ENCODE data around the gene SSR1. TPM values are rescaled to one million over a fixed set of nuclear protein-coding genes. Genes with fewer than 3 reads are reported as not detected.
A peak's percentile ranks its signal among the peaks of the same experiment; 100 is the strongest.

The SSR1 gene
- total and polyA plus RNA-seq, 9 of the 15 experiments (the other 6 are each of a cell fraction or from before 2014, with no cell fraction given) = 87.7 to 220 (median 144) TPM

DNA sequence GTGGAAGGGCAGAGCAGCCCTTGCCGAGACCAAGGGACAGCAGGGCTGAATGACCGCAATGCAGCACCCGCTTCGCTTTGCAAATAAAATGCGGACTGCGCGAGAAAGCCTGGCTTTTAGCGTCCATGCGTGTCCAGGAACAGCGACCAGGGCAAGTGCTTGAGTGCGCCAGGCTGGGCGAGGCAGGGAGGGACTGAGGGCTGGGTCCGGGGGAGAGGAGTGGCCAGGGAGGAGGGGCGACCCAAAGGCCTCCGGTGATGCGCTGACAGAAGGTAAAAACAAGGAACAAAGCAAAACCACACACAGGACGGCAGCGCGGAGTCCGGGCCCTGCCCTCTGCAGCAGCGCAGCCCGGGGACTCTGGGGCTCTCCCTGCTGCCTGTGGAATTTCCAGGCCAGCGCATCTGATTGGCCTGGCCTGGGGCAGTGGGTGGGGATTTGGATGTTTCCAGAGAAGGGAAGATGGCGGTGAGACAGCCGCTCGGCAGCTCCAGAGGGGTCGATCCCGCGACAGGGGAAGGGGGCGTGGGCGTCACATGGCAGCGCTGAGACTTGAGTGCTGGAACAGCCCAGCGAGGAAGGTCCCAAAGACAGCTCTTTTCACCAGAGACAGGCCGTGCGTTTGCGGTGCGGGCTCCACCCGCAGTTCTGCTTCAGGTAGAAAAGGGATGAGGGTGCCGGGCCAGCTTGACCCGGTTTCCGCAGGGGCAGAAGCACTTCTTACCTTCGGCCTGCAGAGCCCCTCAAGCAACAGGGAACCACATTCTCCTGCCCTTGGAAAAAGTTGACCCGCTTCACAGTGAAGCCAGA lies 51.8 kb downstream of the SSR1 start (continued):
- TF ChIP-seq FOXA3 (CRISPR knock-in tag; conservative IDR thresholded peaks at IDR 0.05 in 1 of 2, IDR thresholded peaks at IDR 0.05 in 1 of 2) (no peak), ZNF79 (CRISPR knock-in tag; IDR thresholded peaks at IDR 0.05; ENCODE audit: low read depth) (no peak), FOSL1 (tag; conservative IDR thresholded peaks at IDR 0.05) (no peak), BCL6 (CRISPR knock-in tag; IDR thresholded peaks at IDR 0.05) (no peak), ESRRA (IDR thresholded peaks at IDR 0.05; ENCODE audit: borderline replicate concordance, low read depth) (peak; percentile 33; the same call in 1 of the 2 replicates), SMAD1 (IDR thresholded peaks at IDR 0.05; ENCODE audit: low read depth, low read length, partially characterized antibody) (no peak), FOXK2 (conservative IDR thresholded peaks at IDR 0.05 in 1 of 2, IDR thresholded peaks at IDR 0.05 in 1 of 2; ENCODE audit: low read depth in 2 of 2) (no peak), HDGF (IDR thresholded peaks at IDR 0.05) (no peak)
- TF ChIP-seq, protein P1, sequence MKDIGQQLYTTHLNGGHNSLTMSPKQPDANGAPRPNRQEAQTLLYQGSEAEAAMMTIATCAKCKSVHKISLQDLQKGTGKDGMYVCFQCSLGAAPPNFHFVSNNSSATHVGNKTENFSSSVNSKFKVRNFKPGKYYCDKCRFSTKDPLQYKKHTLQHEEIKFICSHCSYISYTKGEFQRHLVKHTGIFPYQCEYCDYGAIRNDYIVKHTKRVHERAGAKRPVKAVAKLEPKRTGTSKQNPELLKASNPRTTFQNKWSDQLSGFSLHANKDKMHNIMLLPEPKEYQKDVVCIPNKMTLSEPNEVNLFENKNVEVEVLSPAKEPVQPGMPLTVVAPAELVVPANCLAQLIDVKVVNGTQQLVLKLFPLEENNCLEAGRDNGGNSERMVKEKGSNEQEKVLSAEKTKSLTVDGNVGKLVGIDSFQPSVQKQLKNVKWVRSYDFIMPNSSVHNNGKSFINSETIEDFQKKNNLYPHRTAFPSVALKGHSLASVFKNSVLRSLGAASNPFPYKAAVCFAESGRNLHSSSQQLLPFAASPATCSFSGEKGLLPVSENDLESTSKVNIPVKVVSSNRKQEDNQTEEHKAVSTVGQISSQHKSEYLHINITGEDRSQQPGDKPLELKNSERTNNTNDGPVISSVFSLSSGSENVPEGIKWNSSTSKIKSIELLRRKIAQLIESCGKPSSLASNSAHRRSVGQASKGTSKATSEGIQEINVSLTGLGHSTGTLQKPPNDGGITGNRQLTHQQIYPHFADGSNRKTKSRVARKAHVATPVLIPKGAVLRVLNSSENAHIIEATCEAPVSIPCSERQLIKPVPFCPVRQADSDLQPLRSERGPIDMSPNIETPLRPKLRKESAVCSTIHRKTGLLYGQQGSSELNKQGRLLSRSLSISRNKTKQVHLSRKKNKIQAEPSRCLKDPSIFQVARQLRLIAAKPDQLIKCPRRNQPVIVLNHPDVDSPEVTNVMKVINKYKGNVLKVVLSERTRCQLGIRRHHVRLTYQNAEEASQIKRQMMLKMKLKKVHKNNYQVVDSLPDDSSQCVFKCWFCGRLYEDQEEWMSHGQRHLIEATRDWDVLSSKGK (CRISPR knock-in tag; IDR thresholded peaks at IDR 0.05) = no peak
- TF ChIP-seq, protein P2, sequence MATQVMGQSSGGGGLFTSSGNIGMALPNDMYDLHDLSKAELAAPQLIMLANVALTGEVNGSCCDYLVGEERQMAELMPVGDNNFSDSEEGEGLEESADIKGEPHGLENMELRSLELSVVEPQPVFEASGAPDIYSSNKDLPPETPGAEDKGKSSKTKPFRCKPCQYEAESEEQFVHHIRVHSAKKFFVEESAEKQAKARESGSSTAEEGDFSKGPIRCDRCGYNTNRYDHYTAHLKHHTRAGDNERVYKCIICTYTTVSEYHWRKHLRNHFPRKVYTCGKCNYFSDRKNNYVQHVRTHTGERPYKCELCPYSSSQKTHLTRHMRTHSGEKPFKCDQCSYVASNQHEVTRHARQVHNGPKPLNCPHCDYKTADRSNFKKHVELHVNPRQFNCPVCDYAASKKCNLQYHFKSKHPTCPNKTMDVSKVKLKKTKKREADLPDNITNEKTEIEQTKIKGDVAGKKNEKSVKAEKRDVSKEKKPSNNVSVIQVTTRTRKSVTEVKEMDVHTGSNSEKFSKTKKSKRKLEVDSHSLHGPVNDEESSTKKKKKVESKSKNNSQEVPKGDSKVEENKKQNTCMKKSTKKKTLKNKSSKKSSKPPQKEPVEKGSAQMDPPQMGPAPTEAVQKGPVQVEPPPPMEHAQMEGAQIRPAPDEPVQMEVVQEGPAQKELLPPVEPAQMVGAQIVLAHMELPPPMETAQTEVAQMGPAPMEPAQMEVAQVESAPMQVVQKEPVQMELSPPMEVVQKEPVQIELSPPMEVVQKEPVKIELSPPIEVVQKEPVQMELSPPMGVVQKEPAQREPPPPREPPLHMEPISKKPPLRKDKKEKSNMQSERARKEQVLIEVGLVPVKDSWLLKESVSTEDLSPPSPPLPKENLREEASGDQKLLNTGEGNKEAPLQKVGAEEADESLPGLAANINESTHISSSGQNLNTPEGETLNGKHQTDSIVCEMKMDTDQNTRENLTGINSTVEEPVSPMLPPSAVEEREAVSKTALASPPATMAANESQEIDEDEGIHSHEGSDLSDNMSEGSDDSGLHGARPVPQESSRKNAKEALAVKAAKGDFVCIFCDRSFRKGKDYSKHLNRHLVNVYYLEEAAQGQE (IDR thresholded peaks at IDR 0.05; ENCODE audit: borderline replicate concordance) = no peak
- TF ChIP-seq, protein P2 (CRISPR knock-in tag; IDR thresholded peaks at IDR 0.05; ENCODE audit: low read depth) = no peak
- TF ChIP-seq, protein P3, sequence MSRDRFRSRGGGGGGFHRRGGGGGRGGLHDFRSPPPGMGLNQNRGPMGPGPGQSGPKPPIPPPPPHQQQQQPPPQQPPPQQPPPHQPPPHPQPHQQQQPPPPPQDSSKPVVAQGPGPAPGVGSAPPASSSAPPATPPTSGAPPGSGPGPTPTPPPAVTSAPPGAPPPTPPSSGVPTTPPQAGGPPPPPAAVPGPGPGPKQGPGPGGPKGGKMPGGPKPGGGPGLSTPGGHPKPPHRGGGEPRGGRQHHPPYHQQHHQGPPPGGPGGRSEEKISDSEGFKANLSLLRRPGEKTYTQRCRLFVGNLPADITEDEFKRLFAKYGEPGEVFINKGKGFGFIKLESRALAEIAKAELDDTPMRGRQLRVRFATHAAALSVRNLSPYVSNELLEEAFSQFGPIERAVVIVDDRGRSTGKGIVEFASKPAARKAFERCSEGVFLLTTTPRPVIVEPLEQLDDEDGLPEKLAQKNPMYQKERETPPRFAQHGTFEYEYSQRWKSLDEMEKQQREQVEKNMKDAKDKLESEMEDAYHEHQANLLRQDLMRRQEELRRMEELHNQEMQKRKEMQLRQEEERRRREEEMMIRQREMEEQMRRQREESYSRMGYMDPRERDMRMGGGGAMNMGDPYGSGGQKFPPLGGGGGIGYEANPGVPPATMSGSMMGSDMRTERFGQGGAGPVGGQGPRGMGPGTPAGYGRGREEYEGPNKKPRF (IDR thresholded peaks at IDR 0.05; ENCODE audit: low read depth, low read length) = no peak
